GM23248 (cell line): ENCODE measurements around the gene ARHGAP26.

Experiments used
- EZH2 ChIP-seq: fragments of 200-600 bp; sonication (generic); IDR thresholded peaks from 2 replicates; pipeline ENCODE4 v1.6.1; 2018; ENCODE audit warnings: antibody characterized with exemption, mild to moderate bottlenecking; ENCODE audit not compliant: insufficient read depth, poor library complexity, severe bottlenecking
- EZH2phosphoT487 ChIP-seq: fragments of 200-600 bp; sonication (generic); IDR thresholded peaks from 2 replicates; pipeline ENCODE4 v1.6.1; 2018; ENCODE audit warnings: antibody characterized with exemption, moderate library complexity, mild to moderate bottlenecking, low read depth; ENCODE audit not compliant: insufficient read depth

DNA sequence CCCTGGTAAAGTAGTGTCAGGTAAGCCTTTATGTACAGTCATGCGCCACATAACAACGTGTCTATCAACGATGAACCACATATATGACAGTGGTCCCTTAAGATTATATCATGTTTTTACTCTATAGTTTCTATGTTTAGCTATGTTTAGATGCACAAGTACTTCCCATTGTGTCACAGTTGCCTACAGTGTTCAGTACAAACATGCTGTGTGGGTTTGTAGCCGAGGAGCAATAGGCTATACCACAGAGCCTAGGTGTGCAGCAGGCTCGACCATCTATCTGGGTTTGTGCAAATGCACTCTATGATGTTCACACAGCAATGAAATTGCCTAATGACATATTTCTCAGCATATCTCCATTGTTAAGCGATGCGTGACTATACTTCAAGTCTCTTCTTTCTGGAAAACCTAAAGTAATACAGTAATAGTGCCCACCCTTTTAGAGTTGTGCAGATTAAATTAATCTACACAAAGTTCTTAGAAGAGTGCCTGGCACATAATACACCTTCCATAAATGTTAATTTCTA lies 295.9 kb downstream of the ARHGAP26 start:
- TF ChIP-seq EZH2 (no peak), EZH2phosphoT487 (no peak)
